Measurements from ENCODE around the gene ZSCAN5A. TPM values are rescaled to one million over a fixed set of nuclear protein-coding genes. Genes with fewer than 3 reads are reported as not detected.
"Not testable (repeated sequence)": the region's sequence is repeated elsewhere in the genome, so short reads cannot be mapped to it uniquely, and the experiment has no call there.

The ZSCAN5A gene
- total and polyA plus RNA-seq, 2 donors (not counting 1 experiment from before 2014, with no cell fraction given): 5.5 to 6.3 TPM

DNA sequence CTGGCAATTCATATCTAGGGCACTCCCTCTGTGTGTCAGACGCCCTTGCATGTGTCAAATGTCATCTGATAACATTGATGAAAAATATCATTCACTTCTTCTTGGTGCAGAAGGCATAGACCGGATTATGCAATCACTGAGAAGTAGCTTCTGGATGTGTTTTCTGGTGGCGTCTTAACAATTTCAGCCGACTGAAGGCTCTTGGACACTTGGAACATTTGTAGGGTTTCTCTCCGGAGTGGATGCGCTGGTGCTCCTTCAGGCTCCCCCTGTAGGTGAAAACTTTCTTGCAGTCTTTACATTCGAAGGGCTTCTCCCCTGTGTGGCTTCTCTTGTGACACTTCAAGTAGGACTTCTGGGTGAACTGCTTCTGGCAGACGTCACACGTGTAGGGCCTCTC lies 93.2 kb downstream of the ZSCAN5A start:
- not testable (repeated sequence) for H3K4me2 ChIP-seq (ENCODE audit: extremely low read depth, insufficient read depth, low read length); H3K36me3 ChIP-seq (ENCODE audit: control insufficient read depth, insufficient read depth, low read length); H3K9me3 ChIP-seq (ENCODE audit: control insufficient read depth, insufficient read depth, low read depth, low read length); H3K27ac ChIP-seq (ENCODE audit: insufficient read depth, low read length); H3K27me3 ChIP-seq (ENCODE audit: control insufficient read depth, insufficient read depth, low read length); H4K20me1 ChIP-seq (ENCODE audit: control insufficient read depth, extremely low read depth, insufficient read depth, low read length); H2AFZ ChIP-seq (ENCODE audit: low read length); H3K4me3 ChIP-seq (replicated peaks in 1 of 4; ENCODE audit: control extremely low read depth in 1 of 4, insufficient read depth in 1 of 4, low read depth in 3 of 4, low read length in 4 of 4); DNase-seq (ENCODE audit: low read depth in 2 of 2); H3K9ac ChIP-seq (ENCODE audit: insufficient read depth, low read length); H3K4me1 ChIP-seq (ENCODE audit: control insufficient read depth, extremely low read depth, insufficient read depth, low read length); H3K79me2 ChIP-seq (ENCODE audit: control insufficient read depth, insufficient read depth, low read length)
- TF ChIP-seq, protein P1, sequence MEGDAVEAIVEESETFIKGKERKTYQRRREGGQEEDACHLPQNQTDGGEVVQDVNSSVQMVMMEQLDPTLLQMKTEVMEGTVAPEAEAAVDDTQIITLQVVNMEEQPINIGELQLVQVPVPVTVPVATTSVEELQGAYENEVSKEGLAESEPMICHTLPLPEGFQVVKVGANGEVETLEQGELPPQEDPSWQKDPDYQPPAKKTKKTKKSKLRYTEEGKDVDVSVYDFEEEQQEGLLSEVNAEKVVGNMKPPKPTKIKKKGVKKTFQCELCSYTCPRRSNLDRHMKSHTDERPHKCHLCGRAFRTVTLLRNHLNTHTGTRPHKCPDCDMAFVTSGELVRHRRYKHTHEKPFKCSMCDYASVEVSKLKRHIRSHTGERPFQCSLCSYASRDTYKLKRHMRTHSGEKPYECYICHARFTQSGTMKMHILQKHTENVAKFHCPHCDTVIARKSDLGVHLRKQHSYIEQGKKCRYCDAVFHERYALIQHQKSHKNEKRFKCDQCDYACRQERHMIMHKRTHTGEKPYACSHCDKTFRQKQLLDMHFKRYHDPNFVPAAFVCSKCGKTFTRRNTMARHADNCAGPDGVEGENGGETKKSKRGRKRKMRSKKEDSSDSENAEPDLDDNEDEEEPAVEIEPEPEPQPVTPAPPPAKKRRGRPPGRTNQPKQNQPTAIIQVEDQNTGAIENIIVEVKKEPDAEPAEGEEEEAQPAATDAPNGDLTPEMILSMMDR (conservative IDR thresholded peaks at IDR 0.05 in 1 of 2, IDR thresholded peaks at IDR 0.05 in 1 of 2; ENCODE audit: low read depth in 1 of 2, low read length in 2 of 2): peak; percentile 21 to 22

DNA sequence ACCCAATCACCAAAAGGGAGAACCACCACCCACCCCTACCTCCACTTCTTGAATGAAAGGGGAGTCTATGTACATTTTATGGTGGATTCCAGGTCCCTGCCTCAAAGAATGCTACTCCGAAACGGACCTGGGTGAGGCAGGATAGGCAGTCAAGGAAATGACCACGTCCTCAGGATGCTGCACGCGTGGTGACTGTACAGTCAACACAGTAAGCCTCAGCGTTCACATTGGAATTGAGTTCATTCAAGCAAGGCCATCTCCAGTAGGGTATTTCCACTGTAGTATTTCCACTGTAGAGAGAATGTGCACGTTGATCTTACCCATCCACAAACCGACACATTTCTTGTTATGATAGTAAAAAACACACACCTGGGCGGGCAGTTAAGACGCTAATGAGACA lies 95.7 kb downstream of the ZSCAN5A start:
- no peaks in the 10 kb centered on the region for H3K9me3 ChIP-seq (ENCODE audit: control insufficient read depth, insufficient read depth, low read depth, low read length)
- no peaks in the 10 kb centered on the region for H3K36me3 ChIP-seq (ENCODE audit: control insufficient read depth, insufficient read depth, low read length)
- H3K27ac ChIP-seq (ENCODE audit: insufficient read depth, low read length): no peak overlapping the region
- H4K20me1 ChIP-seq (ENCODE audit: control insufficient read depth, extremely low read depth, insufficient read depth, low read length): no peaks in the 10 kb centered on the region
- no peak overlapping the region for H3K4me2 ChIP-seq (ENCODE audit: extremely low read depth, insufficient read depth, low read length)
- no peaks in the 10 kb centered on the region for H3K4me1 ChIP-seq (ENCODE audit: control insufficient read depth, extremely low read depth, insufficient read depth, low read length)
- no peak overlapping the region for H2AFZ ChIP-seq (ENCODE audit: low read length)
- no peak overlapping the region for H3K4me3 ChIP-seq (replicated peaks in 1 of 4; ENCODE audit: control extremely low read depth in 1 of 4, insufficient read depth in 1 of 4, low read depth in 3 of 4, low read length in 4 of 4)
- no peaks in the 10 kb centered on the region for H3K79me2 ChIP-seq (ENCODE audit: control insufficient read depth, insufficient read depth, low read length)
- H3K9ac ChIP-seq (ENCODE audit: insufficient read depth, low read length): no peak overlapping the region
- TF ChIP-seq, protein P1 (conservative IDR thresholded peaks at IDR 0.05 in 1 of 2, IDR thresholded peaks at IDR 0.05 in 1 of 2; ENCODE audit: low read depth in 1 of 2, low read length in 2 of 2): no peak
- no peak for TF ChIP-seq EZH2 (IDR thresholded peaks at IDR 0.05; ENCODE audit: low read length, missing control alignments)
- no peaks in the 10 kb centered on the region for H3K27me3 ChIP-seq (ENCODE audit: control insufficient read depth, insufficient read depth, low read length)
- no peak for DNase-seq (ENCODE audit: low read depth in 2 of 2)

DNA sequence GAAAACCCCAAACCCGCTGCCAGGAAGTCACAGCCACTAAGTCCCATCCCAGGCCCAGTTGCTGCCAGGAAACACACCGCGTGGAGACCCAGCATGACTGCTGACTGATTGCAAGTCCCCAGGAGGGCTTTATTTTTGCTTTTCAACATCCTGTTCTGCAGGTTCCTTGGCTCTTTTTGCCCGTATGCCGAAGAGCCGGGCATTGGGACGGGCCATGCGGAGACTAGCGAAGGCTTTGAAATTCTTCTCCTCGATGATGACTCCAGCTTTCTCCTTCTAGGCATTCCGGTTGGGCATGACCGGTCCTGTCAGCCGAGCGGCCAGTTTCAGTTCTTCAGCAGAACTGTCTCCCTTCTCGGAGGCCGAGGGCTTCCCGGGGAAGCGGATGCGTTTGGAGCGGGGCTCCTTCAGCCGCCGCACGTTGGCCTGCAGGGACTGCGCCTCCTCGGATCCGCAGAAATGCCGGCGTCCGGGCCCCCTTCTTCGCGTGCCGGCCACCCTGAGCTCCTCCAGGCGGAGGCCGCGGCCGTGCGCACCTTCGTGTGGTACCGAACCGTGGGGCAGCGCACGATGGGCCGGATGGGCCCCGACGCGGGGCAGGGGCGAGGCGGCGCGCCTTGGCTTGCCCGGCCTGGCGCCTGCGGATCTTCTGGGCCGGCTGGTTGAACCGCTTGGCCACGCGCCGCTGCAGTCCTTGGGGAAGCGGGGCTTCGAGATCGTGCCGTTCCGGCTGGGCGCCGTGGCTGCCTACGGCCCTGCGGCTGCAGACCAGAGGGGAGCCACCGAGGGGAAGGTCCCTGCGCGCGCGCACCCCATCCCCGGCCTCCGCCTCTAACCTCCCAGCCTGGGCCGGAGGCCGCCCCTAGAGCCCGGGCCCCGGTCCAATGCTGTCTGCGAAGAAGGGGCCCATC lies 97.3 kb downstream of the ZSCAN5A start:
- DNase-seq (ENCODE audit: low read depth in 2 of 2): peak; percentile 11 to 39
- Histone ChIP-seq H4K20me1 (ENCODE audit: control insufficient read depth, extremely low read depth, insufficient read depth, low read length) (no peaks in the 10 kb centered on the region), H3K4me3 (replicated peaks in 1 of 4; ENCODE audit: control extremely low read depth in 1 of 4, insufficient read depth in 1 of 4, low read depth in 3 of 4, low read length in 4 of 4) (peak overlapping the region in 1 of 4 experiments; percentile 40), H3K4me1 (ENCODE audit: control insufficient read depth, extremely low read depth, insufficient read depth, low read length) (no peaks in the 10 kb centered on the region), H3K79me2 (ENCODE audit: control insufficient read depth, insufficient read depth, low read length) (no peaks in the 10 kb centered on the region), H3K9ac (ENCODE audit: insufficient read depth, low read length) (no peak overlapping the region), H2AFZ (ENCODE audit: low read length) (peak overlapping the region; percentile 23), H3K27me3 (ENCODE audit: control insufficient read depth, insufficient read depth, low read length) (no peaks in the 10 kb centered on the region), H3K27ac (ENCODE audit: insufficient read depth, low read length) (no peak overlapping the region), H3K9me3 (ENCODE audit: control insufficient read depth, insufficient read depth, low read depth, low read length) (no peaks in the 10 kb centered on the region), H3K4me2 (ENCODE audit: extremely low read depth, insufficient read depth, low read length) (peak overlapping the region; percentile 37), H3K36me3 (ENCODE audit: control insufficient read depth, insufficient read depth, low read length) (no peaks in the 10 kb centered on the region)
- no peak for TF ChIP-seq EZH2 (IDR thresholded peaks at IDR 0.05; ENCODE audit: low read length, missing control alignments)
- TF ChIP-seq, protein P1 (conservative IDR thresholded peaks at IDR 0.05 in 1 of 2, IDR thresholded peaks at IDR 0.05 in 1 of 2; ENCODE audit: low read depth in 1 of 2, low read length in 2 of 2): no peak
